Nephron (organoid): Measurements from ENCODE around the gene KRTAP13-2.

Experiments used
- H3K27ac Mint-ChIP-seq, 3 experiments: 2 replicates each; pipeline ENCODE4 v1.8.0; 2020; ENCODE audit warnings: mixed read lengths in 3 of 3, mild to moderate bottlenecking in 2 of 3, moderate library complexity in 1 of 3
- H3K27me3 Mint-ChIP-seq: 2 replicates; pipeline ENCODE4 v1.8.0; 2021; ENCODE audit warnings: low read depth, mild to moderate bottlenecking, moderate library complexity, mixed read lengths
- H3K36me3 Mint-ChIP-seq: 2 replicates; pipeline ENCODE4 v1.8.0; 2020; ENCODE audit warnings: low read depth, mixed read lengths
- H3K4me1 Mint-ChIP-seq: 2 replicates; pipeline ENCODE4 v1.8.0; 2020; ENCODE audit warnings: mixed read lengths
- H3K4me3 Mint-ChIP-seq, 3 experiments: 2 replicates each; pipeline ENCODE4 v1.8.0; 2020; ENCODE audit warnings: mild to moderate bottlenecking in 3 of 3, mixed read lengths in 3 of 3, moderate library complexity in 2 of 3
- H3K9me3 Mint-ChIP-seq: 2 replicates; pipeline ENCODE4 v1.8.0; 2020; ENCODE audit warnings: mixed read lengths
- TF ChIP-seq, protein P1 (sequence below), 3 experiments: fragments of 200-600 bp; sonication (generic); IDR thresholded peaks; one replicate each; pipeline ENCODE4 v1.5.0; 2021; ENCODE audit warnings: antibody characterized with exemption in 3 of 3; ENCODE audit not compliant: unreplicated experiment in 3 of 3

Gene KRTAP13-2, protein sequence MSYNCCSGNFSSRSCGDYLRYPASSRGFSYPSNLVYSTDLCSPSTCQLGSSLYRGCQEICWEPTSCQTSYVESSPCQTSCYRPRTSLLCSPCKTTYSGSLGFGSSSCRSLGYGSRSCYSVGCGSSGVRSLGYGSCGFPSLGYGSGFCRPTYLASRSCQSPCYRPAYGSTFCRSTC

DNA sequence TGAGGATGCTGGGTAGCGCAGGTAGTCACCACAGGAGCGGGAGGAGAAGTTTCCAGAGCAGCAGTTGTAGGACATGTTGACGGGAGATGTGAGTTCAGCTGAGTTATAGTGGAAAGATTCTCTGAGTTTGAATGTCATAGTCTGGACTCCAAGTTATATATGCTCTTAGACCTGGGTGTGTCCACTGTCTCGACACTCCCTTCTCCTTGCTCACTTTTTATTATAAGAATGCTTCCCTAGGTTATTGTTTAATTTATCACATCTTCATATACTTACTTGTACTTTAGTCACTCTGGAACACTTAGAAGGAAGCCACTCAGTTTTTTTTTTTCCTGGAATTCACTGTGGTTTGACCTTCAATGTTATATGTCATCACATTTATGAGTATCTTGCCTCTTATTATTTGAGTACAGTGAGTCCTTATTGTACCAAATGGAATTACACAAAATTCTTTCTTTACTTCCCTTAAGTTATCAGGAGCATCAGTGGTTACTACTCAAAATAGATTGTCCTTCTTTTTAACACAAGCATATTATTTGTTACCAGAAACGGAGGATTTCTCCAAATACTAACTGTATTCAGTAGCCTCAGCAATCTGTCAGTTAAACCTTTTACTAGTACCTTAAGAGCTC is at the start of gene KRTAP13-2:
Gene KRTAP13-2, minus strand, starts transcription at position 133 of the 632 bp plus-strand sequence. Its CDS starts 58 bp downstream, at position 75.
- Mint-ChIP-seq H3K9me3 (peaks cover 2% of the 10 kb centered on the region), H3K27me3 (no peaks in the 10 kb centered on the region), H3K4me1 (no peaks in the 10 kb centered on the region), H3K36me3 (no peaks in the 10 kb centered on the region), H3K27ac (no peak within 1 kb of the TSS), H3K4me3 (no peak within 1 kb of the TSS)
- TF ChIP-seq, protein P1, sequence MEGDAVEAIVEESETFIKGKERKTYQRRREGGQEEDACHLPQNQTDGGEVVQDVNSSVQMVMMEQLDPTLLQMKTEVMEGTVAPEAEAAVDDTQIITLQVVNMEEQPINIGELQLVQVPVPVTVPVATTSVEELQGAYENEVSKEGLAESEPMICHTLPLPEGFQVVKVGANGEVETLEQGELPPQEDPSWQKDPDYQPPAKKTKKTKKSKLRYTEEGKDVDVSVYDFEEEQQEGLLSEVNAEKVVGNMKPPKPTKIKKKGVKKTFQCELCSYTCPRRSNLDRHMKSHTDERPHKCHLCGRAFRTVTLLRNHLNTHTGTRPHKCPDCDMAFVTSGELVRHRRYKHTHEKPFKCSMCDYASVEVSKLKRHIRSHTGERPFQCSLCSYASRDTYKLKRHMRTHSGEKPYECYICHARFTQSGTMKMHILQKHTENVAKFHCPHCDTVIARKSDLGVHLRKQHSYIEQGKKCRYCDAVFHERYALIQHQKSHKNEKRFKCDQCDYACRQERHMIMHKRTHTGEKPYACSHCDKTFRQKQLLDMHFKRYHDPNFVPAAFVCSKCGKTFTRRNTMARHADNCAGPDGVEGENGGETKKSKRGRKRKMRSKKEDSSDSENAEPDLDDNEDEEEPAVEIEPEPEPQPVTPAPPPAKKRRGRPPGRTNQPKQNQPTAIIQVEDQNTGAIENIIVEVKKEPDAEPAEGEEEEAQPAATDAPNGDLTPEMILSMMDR (IDR thresholded peaks at IDR 0.05; ENCODE audit: unreplicated experiment in 3 of 3), result no peak

DNA sequence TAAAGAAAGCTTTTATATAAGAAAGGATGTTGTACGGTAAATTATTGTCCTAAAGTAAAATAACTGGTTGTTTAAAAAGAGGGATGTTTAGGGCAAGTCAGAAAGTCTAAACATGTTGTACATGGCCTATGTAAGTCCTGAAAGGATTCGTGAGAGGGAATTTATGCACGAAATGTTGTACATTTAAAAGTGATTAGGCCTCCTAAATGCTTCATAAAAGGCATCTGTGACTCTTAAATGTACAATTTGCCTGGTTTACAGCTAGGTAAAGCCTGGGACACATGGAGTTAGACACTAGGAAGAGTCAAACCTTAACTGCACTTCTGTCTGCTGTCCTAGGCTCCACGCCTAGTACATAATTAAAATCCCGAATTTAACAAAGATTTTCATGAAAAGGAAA is 43.9 kb upstream of the KRTAP13-2 start:
- H3K4me1 Mint-ChIP-seq, result no peaks in the 10 kb centered on the region
- H3K27me3 Mint-ChIP-seq, result no peaks in the 10 kb centered on the region

DNA sequence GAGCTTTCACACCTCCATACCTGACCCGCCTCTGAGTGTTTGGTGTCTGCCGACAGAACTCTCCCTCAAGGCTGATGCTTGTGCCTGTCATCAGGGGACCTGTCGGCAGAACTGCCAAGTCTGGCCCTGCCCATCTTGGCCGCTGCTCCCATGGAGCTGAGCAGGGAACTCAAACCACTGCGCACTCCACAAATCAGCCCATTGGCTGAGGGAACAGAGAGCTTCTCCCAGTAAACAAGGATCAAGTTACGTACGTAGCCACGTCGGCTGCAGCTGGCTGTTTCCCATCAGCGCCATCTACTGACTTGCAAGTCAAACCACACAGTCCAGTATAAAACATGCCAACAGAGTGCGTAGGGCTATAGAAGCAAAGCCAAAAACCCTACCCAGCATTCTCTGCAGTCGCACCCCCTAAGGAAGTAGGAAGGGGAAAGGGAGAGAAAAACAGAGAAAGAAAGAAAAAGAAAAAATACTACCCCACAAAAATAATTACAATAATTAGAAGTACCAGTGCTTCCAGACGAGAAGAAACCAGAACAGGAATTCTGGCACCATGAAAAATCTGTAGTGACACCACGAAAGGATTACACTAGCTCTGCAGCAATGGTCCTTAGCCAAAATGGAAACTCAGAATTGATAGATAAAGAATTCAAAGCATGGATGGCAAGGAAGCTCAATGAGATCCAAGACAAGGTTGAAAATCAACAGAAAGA is 36.9 kb upstream of the KRTAP13-2 start:
- Mint-ChIP-seq H3K27me3 (no peaks in the 10 kb centered on the region), H3K9me3 (peaks cover 18% of the 10 kb centered on the region), H3K4me3 (peak overlapping the region; percentile 30 to 56 (median 48)), H3K27ac (no peak overlapping the region), H3K4me1 (no peaks in the 10 kb centered on the region), H3K36me3 (peaks cover 8% of the 10 kb centered on the region)
- TF ChIP-seq, protein P1 (IDR thresholded peaks at IDR 0.05; ENCODE audit: unreplicated experiment in 3 of 3), result peak; percentile 11 to 36 (median 17)

More for the DNA sequence above, 43.9 kb upstream of the KRTAP13-2 start:
- H3K27ac Mint-ChIP-seq, result no peak overlapping the region
- H3K9me3 Mint-ChIP-seq, result peaks cover 3% of the 10 kb centered on the region
- no peak overlapping the region for H3K4me3 Mint-ChIP-seq
- TF ChIP-seq, protein P1 (IDR thresholded peaks at IDR 0.05; ENCODE audit: unreplicated experiment in 3 of 3), result no peak
- H3K36me3 Mint-ChIP-seq, result no peaks in the 10 kb centered on the region

DNA sequence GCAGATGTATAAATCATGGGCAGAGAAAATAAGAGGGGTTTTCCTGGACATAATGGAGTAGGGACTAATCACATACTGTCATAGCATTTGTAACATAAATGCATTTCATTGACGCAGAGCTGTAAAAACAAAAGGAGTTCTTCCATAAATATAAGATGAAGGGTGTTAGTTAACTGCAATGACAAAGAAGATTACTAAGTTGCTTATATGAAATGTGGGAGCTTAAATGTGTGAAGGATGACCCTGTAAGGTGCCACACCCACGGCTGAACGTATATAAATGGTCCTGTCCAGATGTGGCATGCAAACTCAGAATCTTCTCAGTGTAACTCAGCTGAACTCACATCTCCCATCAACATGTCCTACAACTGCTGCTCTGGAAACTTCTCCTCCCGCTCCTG is 23.7 kb upstream of the KRTAP13-2 start, which contains the start of gene KRTAP13-1:
Gene KRTAP13-1, plus strand, starts transcription at position 301 of the 400 bp plus-strand sequence. Its CDS starts 56 bp downstream, at position 357.
- H3K36me3 Mint-ChIP-seq, result no peaks in the 10 kb centered on the region
- no peak within 1 kb of the TSS for H3K4me3 Mint-ChIP-seq
- H3K4me1 Mint-ChIP-seq, result no peaks in the 10 kb centered on the region
- H3K9me3 Mint-ChIP-seq, result peaks cover 2% of the 10 kb centered on the region
- no peaks in the 10 kb centered on the region for H3K27me3 Mint-ChIP-seq
- peak within 1 kb of the TSS in 1 of 3 experiments; percentile 29 for H3K27ac Mint-ChIP-seq
- TF ChIP-seq, protein P1 (IDR thresholded peaks at IDR 0.05; ENCODE audit: unreplicated experiment in 3 of 3), result no peak

DNA sequence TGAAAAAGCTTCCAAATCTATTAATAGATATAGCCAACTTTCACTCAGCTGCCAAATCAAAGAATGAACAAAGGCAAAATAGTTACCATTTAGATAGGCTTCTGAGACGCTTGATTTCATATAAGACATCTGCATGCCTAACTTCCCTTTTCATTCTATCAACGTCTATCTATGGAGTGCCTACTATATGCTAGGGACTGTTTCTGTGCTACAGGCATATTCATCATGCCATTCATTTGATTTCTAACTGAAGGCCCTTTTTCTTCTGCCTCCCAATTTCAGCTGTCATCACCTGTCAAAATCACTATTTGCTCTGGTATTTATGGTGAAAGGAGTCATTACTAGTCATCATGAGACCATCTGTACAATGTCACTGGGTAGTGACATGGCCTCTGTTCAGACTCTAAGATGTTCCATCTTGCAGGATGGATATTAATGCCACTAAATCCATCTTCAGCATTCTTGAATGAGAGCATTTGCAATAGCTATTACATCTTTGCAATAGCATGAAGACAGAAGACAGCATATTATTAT is 19.5 kb upstream of the KRTAP13-2 start:
- H3K27ac Mint-ChIP-seq, result no peak overlapping the region
- H3K27me3 Mint-ChIP-seq, result no peaks in the 10 kb centered on the region
- no peaks in the 10 kb centered on the region for H3K36me3 Mint-ChIP-seq
- peaks cover 2% of the 10 kb centered on the region for H3K9me3 Mint-ChIP-seq
- H3K4me1 Mint-ChIP-seq, result no peaks in the 10 kb centered on the region
- no peak overlapping the region for H3K4me3 Mint-ChIP-seq
- TF ChIP-seq, protein P1 (IDR thresholded peaks at IDR 0.05; ENCODE audit: unreplicated experiment in 3 of 3), result no peak
